Raji (cell line): ENCODE measurements around the gene TMED8.

Experiments
- POLR2A ChIP-seq: IDR thresholded peaks from 2 replicates; pipeline ENCODE4 v1.6.1; 2011; ENCODE audit warnings: low read depth, low read length, control low read depth; ENCODE audit not compliant: insufficient read depth

Gene TMED8

GRCh38 chr14:77372304-77372841 is 4.5 kb downstream of the TMED8 start:
- peak; percentile 51 for TF ChIP-seq POLR2A

DNA sequence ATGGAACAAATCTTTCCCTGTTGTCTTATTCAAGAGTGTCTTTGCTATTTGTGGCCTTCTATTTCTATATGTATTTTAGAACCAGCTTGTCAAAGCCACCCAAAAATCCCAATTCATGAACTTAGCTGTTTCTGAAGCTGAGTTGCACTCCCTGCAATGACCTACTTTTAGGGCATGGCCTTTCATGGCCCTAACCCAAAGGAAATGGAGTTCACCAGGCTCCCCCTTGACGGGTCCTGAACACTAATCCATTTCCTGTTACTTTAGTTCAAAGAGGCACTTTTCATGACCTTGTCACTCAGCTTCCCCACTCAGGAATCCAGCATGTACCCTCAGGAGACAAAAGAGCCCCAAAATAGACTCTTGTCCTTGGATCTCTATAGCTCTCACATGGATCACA is 7.6 kb downstream of the TMED8 start:
- TF ChIP-seq POLR2A: no peak

DNA sequence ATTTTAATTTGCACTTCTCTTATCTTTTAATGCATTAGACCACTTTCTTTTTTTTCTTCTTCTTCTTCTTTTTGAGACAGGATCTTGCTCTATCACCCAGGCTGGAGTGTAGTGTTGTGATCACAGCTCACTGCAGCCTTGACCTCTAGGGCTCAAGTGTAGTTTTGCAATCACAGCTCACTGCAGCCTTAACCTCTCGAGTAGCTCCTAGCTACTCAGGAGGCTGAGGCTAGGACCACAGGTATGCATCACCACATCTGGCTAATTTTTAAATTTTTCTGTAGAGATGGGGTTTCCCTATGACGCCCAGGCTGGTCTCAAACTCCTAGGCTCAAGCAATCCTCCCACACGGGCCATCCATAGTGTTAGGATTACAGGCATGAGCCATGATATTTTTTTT is 12.7 kb downstream of the TMED8 start:
- TF ChIP-seq POLR2A: no peak

GRCh38 chr14:77359626-77360025 is 17.3 kb downstream of the TMED8 start:
- TF ChIP-seq POLR2A: no peak

DNA sequence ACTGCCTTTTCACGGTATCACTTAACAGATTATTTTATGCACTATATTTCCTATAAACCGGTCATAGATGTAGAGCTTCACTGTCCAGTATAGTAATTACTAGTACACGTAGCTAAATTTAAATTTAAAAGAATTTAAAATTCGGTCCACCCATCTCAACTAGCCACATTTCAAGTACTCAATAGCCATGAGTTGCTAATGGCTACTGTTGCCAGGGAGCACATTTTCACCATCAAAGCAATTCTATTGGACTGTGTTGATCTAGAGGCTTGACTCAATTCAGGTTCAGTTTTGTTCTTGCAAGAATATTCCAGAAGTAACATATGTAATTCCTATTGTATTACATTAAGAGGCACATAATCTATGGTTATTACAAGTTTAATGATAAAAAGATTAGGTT is 20.0 kb downstream of the TMED8 start:
- no peak for TF ChIP-seq POLR2A

- no peak for TF ChIP-seq POLR2A
Observed at GRCh38 chr14:77355811-77356210, 21.1 kb downstream of the TMED8 start.

DNA sequence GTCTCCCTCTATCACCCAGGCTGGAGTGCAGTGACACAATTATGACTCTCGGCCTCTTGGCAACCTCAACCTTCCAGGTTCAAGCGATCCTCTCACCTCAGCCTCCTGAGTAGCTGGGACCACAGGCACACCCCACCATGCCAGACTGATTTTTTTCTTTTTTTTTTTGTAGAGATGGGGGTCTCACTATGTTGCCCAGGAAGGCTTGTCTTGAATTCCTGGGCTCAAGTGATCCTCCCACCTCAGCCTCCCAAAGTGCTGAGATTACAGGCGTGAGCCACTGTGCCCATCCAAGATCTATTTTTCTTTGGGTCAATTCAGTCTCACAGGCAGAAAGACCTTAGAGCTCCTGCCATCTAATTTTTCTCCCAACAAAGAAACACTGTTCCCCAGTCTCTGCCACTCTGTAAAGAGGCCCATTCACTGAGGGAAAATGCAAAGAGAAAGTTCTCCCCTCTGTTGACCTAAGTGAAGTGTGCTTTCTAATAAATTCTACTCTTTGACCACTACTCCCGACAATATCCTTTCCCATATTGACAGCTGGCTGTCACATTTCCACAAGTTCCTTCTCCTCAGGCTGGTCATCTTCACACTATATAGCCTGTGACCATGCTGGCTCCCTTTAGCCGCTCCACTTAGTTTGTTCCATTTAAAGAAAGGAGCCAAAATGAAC is 23.3 kb downstream of the TMED8 start:
- no peak for TF ChIP-seq POLR2A

- TF ChIP-seq POLR2A: no peak
Observed at GRCh38 chr14:77347751-77348150, 29.1 kb downstream of the TMED8 start.

- no peak for TF ChIP-seq POLR2A
Observed at GRCh38 chr14:77346495-77346894, 30.4 kb downstream of the TMED8 start.

DNA sequence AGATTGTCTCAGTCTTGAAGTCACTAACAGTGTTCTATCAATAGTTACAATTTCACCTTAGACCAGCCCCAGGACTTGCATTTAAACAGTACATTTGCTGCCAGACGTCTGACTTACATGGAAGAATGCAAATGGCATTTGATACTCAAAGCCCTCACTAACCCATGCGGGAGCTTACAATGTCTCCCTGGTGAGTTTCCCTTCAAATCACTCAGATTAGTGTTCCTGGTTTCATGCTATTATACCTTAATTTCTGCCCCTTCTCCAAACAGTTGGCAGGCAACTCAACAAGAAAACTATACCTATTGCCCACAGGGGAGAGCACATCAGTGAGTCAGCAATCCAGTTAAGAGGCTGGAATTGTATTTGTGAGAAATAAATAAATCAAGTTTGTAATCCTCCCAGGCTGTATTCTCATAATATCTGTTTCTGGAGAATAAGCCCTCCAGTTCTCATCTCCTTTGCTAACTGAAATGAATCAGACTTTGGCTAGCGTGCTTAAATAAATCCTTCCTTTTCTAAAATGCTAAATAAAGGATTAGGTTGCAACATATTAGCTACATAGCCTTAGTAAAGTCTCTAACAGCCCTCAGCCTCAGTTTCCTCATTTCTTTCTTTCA is 32.4 kb downstream of the TMED8 start:
- no peak for TF ChIP-seq POLR2A

- no peak for TF ChIP-seq POLR2A
Observed at GRCh38 chr14:77343662-77344061, 33.2 kb downstream of the TMED8 start.

DNA sequence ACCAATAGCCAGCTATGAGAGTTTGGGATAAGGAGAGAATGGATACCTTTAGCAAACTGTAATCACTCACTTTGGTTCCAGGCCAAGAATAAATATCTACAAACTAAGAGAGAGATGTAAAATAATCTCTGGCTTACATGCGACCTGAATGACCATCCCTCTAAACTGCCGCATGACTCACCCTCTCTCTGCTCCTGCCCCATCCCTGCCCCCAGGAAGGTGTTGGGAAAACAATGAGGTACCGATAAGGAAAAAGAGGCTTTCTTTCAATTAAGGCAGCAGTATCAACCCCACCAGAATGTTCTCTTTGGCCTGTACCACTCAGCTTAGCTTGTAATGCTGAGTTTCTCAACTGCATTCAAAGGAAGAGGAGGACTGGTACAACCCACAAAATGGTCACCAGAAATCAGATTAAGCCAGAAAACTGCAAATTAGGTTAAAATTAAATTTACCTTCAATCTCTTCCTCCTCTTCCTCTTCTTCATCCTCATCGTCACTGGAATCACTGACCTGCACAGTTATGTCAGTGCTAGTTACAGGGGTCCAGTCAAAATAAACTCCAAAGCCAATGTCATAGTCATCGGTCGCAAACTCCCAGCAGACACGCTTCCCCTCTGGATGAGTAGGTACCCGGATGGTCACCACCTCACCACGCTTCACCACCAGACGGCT is 34.0 kb downstream of the TMED8 start:
- no peak for TF ChIP-seq POLR2A

DNA sequence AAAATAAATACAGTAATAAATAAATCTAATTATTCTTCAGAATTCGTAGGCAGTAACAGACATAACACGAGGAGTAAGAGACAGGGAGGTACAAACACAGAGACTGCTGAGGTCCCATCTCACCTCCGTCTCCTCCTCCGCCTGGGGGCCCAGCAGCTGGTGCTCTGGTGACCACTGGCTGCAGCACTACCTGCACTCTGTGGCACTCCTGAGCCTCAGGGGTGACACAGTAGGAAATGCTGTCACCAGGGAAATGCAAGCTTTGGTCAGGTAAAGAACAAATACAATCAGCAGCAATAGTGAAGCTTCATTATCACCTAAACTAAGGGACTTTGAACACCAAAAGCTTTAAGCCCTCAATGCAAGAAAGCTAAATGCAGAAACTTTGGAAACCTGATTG is 36.5 kb downstream of the TMED8 start:
- no peak for TF ChIP-seq POLR2A

DNA sequence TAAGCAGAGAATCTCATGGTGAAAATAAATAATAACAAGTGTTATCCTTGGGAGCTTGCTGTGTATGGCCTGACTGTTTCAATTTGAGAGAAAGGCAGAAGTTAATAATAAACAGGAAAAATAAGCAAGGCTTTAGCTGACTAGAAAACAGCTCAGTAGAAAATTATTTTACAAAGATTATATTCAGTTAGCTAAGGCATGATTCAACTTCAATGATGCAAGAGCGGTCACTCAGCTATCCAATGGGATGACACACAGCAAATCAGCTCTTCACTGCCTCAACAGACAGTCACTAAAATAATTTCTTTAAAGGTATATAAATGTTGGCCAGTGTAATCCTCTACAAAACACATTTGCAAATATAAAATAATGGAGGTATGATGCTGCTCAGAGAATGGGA is 37.5 kb downstream of the TMED8 start:
- TF ChIP-seq POLR2A: no peak

GRCh38 chr14:77338302-77338701 is 38.6 kb downstream of the TMED8 start:
- no peak for TF ChIP-seq POLR2A

DNA sequence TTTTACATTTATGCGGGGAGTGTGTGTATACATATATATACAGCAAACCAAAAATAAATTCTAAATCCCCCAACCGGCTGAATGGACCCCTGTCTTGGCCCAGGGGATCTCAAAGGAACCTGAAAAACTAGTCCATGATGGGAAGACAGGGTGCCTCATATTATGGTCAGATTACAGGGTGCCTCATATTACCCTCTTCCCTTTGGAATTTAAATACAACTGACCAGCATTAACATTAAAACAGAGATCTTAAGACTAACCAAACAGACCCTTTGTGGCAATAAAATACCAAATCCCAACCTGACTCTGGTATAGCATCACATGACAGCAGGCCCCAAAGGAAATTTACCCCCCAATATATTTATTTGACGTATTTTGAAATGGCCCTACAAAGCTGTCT is 39.0 kb downstream of the TMED8 start:
- no peak for TF ChIP-seq POLR2A

DNA sequence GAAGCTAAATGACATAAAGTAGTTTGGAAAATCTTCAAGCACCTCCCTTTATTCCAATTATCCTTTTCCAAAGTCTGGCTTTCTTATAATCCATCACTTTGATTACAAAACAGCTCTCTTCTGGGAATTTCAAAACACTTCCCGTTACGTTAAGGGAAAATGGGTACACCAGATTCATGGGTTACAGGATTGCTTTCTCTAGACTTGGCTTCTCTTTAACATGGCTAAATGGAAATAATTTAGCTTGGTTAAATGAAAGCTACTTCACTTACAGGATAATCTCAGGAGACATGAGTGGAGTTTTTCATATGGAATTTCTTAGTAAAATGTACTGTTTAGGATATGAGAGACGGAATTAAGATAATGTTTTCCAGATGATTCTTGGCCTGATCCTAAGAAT is 41.3 kb downstream of the TMED8 start:
- no peak for TF ChIP-seq POLR2A

- TF ChIP-seq POLR2A: no peak
Observed at GRCh38 chr14:77329872-77330271, 47.0 kb downstream of the TMED8 start.
